ENCODE results near the gene KLHL36.
"Not testable (repeated sequence)": the region's sequence is repeated elsewhere in the genome, so short reads cannot be mapped to it uniquely, and the experiment has no call there.

Gene KLHL36

DNA sequence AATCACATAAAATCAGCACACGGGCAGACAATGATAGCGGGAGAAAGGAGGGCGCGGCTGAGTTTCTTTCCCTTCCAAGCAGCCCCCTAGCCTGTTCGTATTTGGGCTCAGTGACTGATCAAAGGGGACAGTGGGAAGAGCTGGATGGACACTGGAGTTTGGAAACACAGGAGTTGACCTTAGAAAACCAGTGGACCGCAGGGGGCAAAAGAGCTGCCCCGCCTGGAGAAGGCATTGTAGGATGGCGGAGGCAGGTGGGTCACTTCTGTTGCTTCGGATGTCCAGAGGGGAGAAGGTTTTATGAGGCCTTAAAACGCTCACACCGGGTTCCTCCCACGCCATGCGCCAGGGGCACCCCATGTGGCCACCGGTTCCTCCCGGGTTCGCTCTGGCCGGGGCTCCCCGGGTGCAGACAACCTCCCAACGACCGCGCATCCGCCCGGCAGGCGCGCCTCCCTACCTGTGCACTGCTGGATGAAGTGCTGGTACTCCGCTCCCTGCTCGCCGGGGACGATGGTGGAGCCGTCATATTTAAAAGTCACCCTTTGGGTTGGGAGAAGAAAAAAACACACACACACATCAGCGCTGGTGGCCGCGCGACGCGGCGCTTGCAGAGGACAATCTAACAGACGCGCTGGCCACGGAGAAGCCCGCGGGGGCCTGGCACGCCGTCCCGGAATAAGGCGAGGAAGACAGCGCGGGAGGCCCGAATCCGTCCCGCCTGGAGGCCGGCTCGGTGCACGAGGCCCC, 31.1 kb upstream of the KLHL36 start:
- H3K36me3 ChIP-seq (ENCODE audit: control insufficient read depth in 1 of 2, insufficient read depth in 2 of 2, low read length in 2 of 2): no peaks in the 10 kb centered on the region
- H3K4me3 ChIP-seq (ENCODE audit: low read depth in 1 of 2, low read length in 2 of 2): peak overlapping the region; percentile 77 to 87
- peaks cover 12 to 42% of the 10 kb centered on the region in 2 donors for H3K4me1 ChIP-seq (ENCODE audit: control insufficient read depth in 1 of 2, insufficient read depth in 2 of 2, low read length in 2 of 2)
- H3K9me3 ChIP-seq (ENCODE audit: control insufficient read depth in 1 of 2, low read length in 2 of 2): no peaks in the 10 kb centered on the region
- H3K27me3 ChIP-seq (ENCODE audit: low read depth, low read length): no peaks in the 10 kb centered on the region
- peak overlapping the region; percentile 51 for H3K27ac ChIP-seq (ENCODE audit: low read length)

DNA sequence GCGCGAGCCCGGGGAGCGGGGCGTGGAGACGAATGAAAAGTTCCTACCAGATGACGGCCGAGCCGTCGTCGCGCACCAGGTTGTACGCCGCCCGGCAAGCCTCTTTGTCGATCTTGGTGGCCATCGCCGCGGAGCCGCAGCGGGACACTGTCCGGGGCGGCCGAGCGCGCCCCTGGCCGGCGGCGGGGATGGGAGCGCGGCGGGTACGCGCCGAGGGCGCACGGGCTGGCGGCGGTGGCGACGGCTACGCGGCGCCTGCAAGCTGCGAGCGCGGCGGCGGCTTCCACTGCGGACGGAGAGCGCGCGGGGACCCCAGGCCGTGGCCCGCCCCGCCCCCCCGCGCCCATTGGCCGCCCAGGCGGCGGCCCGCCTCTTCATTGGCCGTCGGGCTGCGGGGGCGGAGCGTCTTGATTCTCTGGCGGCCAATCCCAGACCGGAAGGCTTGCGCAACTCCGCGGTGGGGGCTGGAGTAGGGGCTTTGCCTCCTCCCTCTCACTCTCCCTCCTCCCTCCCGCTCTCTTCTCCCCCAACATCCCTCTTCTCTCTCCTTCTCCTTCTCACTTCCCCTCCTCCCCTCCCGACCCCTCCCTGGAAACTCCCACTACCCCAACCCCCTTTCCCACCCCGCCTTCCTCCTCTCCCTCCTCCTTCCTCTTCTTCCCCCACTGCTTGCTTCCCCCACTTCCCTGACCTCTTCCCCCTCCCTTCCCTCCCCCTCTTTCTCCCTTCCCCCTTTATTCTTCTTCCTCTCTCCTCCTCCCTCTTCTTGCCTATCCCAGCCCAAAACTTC, 30.3 kb upstream of the KLHL36 start, which contains the start of gene COTL1:
COTL1 (minus strand) TSS at position 288 of the 790 bp plus-strand sequence; CDS start at position 124, 164 bp downstream.
- H3K9me3 ChIP-seq (ENCODE audit: control insufficient read depth in 1 of 2, low read length in 2 of 2): no peaks in the 10 kb centered on the region
- no peaks in the 10 kb centered on the region for H3K27me3 ChIP-seq (ENCODE audit: low read depth, low read length)
- peak within 1 kb of the TSS; percentile 51 for H3K27ac ChIP-seq (ENCODE audit: low read length)
- H3K4me1 ChIP-seq (ENCODE audit: control insufficient read depth in 1 of 2, insufficient read depth in 2 of 2, low read length in 2 of 2): peaks cover 12 to 44% of the 10 kb centered on the region in 2 donors
- no peaks in the 10 kb centered on the region for H3K36me3 ChIP-seq (ENCODE audit: control insufficient read depth in 1 of 2, insufficient read depth in 2 of 2, low read length in 2 of 2)
- H3K4me3 ChIP-seq (ENCODE audit: low read depth in 1 of 2, low read length in 2 of 2): peak within 1 kb of the TSS; percentile 77 to 87

DNA sequence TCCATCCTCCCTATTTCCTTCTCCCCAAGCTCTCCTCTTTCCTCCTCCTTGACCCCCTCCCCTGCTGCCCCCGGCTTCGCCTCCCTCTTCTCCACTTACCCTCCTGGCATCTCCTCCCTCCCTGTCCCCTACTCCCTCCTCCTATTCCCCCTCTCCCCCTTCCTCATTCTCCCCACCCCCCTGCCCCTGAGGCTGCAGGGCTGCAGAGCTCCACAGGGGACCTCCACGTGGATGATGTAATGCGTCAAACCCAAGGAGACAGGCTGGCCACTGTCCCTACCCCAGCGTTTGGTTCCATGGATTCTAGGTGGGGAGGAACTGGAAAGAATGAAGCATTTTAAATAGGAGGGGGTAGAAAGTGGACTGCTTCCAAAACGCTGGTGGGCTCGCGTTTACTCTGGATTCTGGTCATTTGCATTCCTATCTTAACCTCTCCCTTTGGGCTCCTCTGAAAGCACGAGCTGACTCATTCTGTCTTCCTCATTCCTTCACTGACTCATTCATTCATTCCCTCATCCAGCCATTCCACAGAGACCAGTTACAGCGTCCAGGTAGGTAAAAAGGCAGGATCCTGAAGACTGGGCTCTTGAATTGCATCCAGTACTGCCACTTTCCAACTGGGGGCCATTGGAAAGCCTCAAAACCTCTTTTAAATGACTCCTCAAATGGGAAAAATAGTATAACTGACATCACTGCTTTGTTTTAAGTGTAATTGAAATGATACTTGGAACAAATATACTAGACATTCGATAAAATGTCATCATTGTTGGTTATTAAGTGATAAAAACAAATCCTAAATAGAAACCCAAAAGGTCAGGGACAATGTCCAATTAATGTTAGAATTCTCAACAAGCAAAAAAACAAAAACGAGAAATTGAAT, 29.5 kb upstream of the KLHL36 start:
- H3K27ac ChIP-seq (ENCODE audit: low read length): peak overlapping the region; percentile 19
- no peaks in the 10 kb centered on the region for H3K27me3 ChIP-seq (ENCODE audit: low read depth, low read length)
- H3K36me3 ChIP-seq (ENCODE audit: control insufficient read depth in 1 of 2, insufficient read depth in 2 of 2, low read length in 2 of 2): no peaks in the 10 kb centered on the region
- H3K9me3 ChIP-seq (ENCODE audit: control insufficient read depth in 1 of 2, low read length in 2 of 2): no peaks in the 10 kb centered on the region
- H3K4me1 ChIP-seq (ENCODE audit: control insufficient read depth in 1 of 2, insufficient read depth in 2 of 2, low read length in 2 of 2): peaks cover 6 to 41% of the 10 kb centered on the region in 2 donors
- peak overlapping the region in 1 of 2 donors; percentile 13 for H3K4me3 ChIP-seq (ENCODE audit: low read depth in 1 of 2, low read length in 2 of 2)

DNA sequence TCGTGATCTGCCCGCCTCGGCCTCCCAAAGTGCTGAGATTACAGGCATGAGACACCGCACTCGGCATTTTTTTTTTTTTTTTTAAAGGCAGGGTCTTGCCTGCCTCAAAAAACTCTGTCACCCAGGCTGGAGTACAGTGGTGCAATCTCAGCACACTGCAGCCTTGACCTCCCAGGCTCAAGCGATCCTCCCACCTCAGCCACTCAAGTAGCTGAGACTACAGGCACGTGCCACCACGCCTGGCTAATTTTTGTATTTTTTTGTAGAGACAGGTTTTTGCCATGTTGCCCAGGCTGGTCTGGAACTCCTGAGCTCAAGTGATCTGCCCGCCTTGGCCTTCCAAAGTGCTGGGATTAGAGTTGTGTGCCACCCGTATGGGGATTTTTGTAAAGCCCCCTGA, 27.4 kb upstream of the KLHL36 start:
- H3K4me3 ChIP-seq (ENCODE audit: low read depth in 1 of 2, low read length in 2 of 2); H3K27me3 ChIP-seq (ENCODE audit: low read depth, low read length); H3K27ac ChIP-seq (ENCODE audit: low read length); H3K36me3 ChIP-seq (ENCODE audit: control insufficient read depth in 1 of 2, insufficient read depth in 2 of 2, low read length in 2 of 2); H3K9me3 ChIP-seq (ENCODE audit: control insufficient read depth in 1 of 2, low read length in 2 of 2): not testable (repeated sequence)
- peaks cover 5 to 24% of the 10 kb centered on the region in 2 donors for H3K4me1 ChIP-seq (ENCODE audit: control insufficient read depth in 1 of 2, insufficient read depth in 2 of 2, low read length in 2 of 2)

DNA sequence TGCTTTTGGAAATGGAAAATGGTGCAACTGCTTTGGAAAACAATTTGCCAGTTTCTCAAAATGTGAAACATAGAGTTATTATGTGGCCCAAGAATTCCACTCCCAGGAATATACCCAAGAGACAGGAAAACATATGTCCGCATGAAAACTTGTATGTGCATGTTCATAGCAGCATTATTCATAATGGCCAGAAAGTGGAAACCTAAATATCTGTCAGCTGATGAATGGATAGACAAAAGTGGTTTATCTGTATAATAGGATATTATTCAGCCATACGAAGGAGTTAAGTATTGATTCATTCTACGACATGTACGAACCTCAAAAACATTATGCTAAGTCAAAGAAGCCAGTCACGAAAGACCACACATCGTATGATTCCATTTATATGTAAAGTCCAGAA, 22.8 kb upstream of the KLHL36 start:
- Histone ChIP-seq H3K27me3 (ENCODE audit: low read depth, low read length) (no peaks in the 10 kb centered on the region), H3K36me3 (ENCODE audit: control insufficient read depth in 1 of 2, insufficient read depth in 2 of 2, low read length in 2 of 2) (no peaks in the 10 kb centered on the region), H3K4me1 (ENCODE audit: control insufficient read depth in 1 of 2, insufficient read depth in 2 of 2, low read length in 2 of 2) (peaks cover 0 to 4% of the 10 kb centered on the region in 2 donors), H3K4me3 (ENCODE audit: low read depth in 1 of 2, low read length in 2 of 2) (no peak overlapping the region), H3K27ac (ENCODE audit: low read length) (no peak overlapping the region), H3K9me3 (ENCODE audit: control insufficient read depth in 1 of 2, low read length in 2 of 2) (no peaks in the 10 kb centered on the region)

DNA sequence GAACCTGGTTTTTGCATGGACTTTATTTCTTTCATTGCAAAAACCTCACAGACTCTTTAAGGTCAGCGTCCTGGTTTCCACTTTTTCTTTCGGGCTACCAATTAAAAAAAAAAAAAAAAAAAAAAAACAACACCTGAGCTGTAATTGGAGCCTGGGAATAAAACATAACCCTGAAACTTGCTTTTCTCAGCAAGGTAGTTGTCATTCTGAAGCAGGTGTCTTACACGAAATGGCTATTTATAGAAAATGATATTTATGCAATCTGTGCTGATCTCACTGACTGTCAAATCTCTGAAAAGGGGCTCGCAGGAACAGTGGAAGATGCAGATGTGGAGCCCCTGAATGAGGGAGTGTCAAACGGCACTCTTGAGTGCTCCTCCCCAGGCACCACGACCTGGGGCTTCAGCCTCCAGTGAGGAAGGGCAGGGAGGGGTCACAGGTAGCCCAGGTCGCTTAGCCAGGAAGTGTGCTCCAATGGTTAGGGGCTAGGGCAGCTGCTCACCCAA, 20.0 kb upstream of the KLHL36 start:
- Histone ChIP-seq H3K27me3 (ENCODE audit: low read depth, low read length) (no peaks in the 10 kb centered on the region), H3K27ac (ENCODE audit: low read length) (no peak overlapping the region), H3K4me1 (ENCODE audit: control insufficient read depth in 1 of 2, insufficient read depth in 2 of 2, low read length in 2 of 2) (no peaks in the 10 kb centered on the region), H3K36me3 (ENCODE audit: control insufficient read depth in 1 of 2, insufficient read depth in 2 of 2, low read length in 2 of 2) (no peaks in the 10 kb centered on the region), H3K4me3 (ENCODE audit: low read depth in 1 of 2, low read length in 2 of 2) (no peak overlapping the region), H3K9me3 (ENCODE audit: control insufficient read depth in 1 of 2, low read length in 2 of 2) (no peaks in the 10 kb centered on the region)

DNA sequence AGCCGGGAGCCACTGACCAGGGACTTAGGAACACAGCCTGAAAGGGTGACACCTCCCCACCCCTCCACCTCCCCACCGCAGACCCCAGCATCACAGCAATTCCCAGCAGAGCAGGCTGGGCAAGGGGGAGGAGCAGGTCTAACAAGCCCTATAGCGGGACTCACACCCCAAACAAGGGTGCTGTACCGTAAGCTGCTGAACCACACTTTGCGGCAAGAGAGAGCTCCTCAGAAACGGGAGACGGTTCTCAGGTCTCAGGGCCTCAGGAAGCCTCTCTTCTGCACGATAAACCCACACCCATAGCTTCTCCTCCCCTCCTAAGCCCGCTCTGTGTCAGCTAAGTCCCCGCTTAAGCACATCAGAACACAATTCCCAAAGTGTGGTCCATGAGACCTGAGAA, 18.7 kb upstream of the KLHL36 start:
- H3K36me3 ChIP-seq (ENCODE audit: control insufficient read depth in 1 of 2, insufficient read depth in 2 of 2, low read length in 2 of 2): no peaks in the 10 kb centered on the region
- no peaks in the 10 kb centered on the region for H3K27me3 ChIP-seq (ENCODE audit: low read depth, low read length)
- no peak overlapping the region for H3K27ac ChIP-seq (ENCODE audit: low read length)
- peaks cover 0 to 3% of the 10 kb centered on the region in 2 donors for H3K4me1 ChIP-seq (ENCODE audit: control insufficient read depth in 1 of 2, insufficient read depth in 2 of 2, low read length in 2 of 2)
- H3K4me3 ChIP-seq (ENCODE audit: low read depth in 1 of 2, low read length in 2 of 2): no peak overlapping the region
- no peaks in the 10 kb centered on the region for H3K9me3 ChIP-seq (ENCODE audit: control insufficient read depth in 1 of 2, low read length in 2 of 2)

DNA sequence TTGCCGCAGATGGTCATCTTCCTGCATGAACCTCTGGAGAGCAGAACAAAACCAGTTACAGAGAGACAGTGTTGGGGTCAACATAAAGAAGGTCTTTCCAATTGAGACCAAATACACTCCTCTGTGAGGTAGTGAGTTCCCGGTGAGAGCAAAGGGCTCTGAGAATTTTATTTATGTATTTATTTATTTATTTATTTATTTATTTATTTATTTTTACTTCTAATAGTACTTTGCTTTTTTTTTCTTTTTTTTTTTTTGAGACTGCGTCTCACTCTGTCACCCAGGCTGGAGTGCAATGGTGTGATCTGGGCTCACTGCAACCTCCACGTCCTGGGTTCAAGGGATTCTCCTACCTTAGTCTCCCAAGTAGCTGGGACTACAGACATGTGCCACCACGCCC, 18.3 kb upstream of the KLHL36 start:
- Histone ChIP-seq H3K27ac (ENCODE audit: low read length) (no peak overlapping the region), H3K4me1 (ENCODE audit: control insufficient read depth in 1 of 2, insufficient read depth in 2 of 2, low read length in 2 of 2) (peaks cover 0 to 3% of the 10 kb centered on the region in 2 donors)

DNA sequence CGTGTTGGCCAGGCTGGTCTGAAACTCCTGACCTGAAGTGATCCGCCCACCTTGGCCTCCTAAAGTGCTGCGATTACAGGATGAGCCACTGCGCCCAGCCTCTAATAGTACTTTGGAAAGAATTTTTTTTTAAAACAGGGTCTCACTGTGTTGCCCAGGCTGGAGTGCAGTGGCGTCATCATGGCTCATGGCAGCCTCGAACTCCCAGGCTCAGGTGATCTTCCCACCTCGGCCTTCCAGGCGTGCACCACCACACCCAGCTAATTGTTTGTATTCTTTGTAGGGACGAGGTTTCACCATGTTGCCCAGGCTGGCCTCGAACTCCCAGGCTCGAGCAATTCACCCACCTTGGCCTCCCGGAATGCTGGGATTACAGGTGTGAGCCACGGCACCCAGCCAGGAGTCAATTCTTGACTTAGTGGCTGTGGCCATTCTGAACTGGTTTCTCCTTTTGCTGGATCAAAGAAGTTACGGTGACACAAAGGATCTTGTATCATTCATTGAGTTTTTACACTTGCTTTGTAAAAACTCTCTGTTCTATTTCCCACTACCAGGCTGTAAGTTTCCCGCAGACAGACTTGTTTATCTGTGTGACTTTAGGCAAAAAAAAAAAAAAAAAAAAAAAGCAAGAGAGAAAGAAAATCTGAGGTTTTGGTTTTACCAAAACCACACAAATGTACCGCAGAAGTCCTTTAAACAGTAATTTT, 17.7 kb upstream of the KLHL36 start:
- H3K4me3 ChIP-seq (ENCODE audit: low read depth in 1 of 2, low read length in 2 of 2): no peak overlapping the region
- H3K9me3 ChIP-seq (ENCODE audit: control insufficient read depth in 1 of 2, low read length in 2 of 2): no peaks in the 10 kb centered on the region
- H3K27me3 ChIP-seq (ENCODE audit: low read depth, low read length): no peaks in the 10 kb centered on the region
- H3K4me1 ChIP-seq (ENCODE audit: control insufficient read depth in 1 of 2, insufficient read depth in 2 of 2, low read length in 2 of 2): peaks cover 0 to 3% of the 10 kb centered on the region in 2 donors
- no peaks in the 10 kb centered on the region for H3K36me3 ChIP-seq (ENCODE audit: control insufficient read depth in 1 of 2, insufficient read depth in 2 of 2, low read length in 2 of 2)
- no peak overlapping the region for H3K27ac ChIP-seq (ENCODE audit: low read length)

More for the DNA sequence above, 18.3 kb upstream of the KLHL36 start:
- Histone ChIP-seq H3K9me3 (ENCODE audit: control insufficient read depth in 1 of 2, low read length in 2 of 2) (no peaks in the 10 kb centered on the region), H3K27me3 (ENCODE audit: low read depth, low read length) (no peaks in the 10 kb centered on the region), H3K4me3 (ENCODE audit: low read depth in 1 of 2, low read length in 2 of 2) (no peak overlapping the region), H3K36me3 (ENCODE audit: control insufficient read depth in 1 of 2, insufficient read depth in 2 of 2, low read length in 2 of 2) (no peaks in the 10 kb centered on the region)

DNA sequence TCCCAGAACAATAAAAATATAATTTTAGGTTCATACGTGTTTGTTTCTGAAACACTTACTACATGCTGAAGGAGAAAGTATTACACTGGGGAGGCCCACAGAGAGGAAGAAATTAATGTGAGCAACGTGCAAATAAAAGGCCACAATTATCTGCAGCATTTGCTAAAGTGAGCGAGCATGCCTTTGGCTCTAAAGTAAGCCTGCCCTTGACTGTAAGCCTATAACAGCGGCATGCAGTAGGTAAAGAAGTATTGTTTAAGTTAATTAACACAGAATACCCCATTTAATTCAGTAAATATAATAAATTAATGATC, 17.2 kb upstream of the KLHL36 start:
- Histone ChIP-seq H3K27me3 (ENCODE audit: low read depth, low read length) (no peaks in the 10 kb centered on the region), H3K27ac (ENCODE audit: low read length) (no peak overlapping the region), H3K4me1 (ENCODE audit: control insufficient read depth in 1 of 2, insufficient read depth in 2 of 2, low read length in 2 of 2) (peaks cover 0 to 3% of the 10 kb centered on the region in 2 donors), H3K36me3 (ENCODE audit: control insufficient read depth in 1 of 2, insufficient read depth in 2 of 2, low read length in 2 of 2) (no peaks in the 10 kb centered on the region), H3K4me3 (ENCODE audit: low read depth in 1 of 2, low read length in 2 of 2) (no peak overlapping the region), H3K9me3 (ENCODE audit: control insufficient read depth in 1 of 2, low read length in 2 of 2) (no peaks in the 10 kb centered on the region)
